ENCODE measurements around the gene SEC14L2. TPM values are rescaled to one million over a fixed set of nuclear protein-coding genes. Genes with fewer than 3 reads are reported as not detected.

Gene SEC14L2
- polyA plus RNA-seq, 1 experiment: 15.8 TPM

- peak overlapping the region; percentile 92; the same call in 1 of the 2 replicates for H3K4me3 ChIP-seq (ENCODE audit: low read depth, low read length)
Measured at GRCh38 chr22:30357650-30358215, 39.1 kb upstream of the SEC14L2 start.

DNA sequence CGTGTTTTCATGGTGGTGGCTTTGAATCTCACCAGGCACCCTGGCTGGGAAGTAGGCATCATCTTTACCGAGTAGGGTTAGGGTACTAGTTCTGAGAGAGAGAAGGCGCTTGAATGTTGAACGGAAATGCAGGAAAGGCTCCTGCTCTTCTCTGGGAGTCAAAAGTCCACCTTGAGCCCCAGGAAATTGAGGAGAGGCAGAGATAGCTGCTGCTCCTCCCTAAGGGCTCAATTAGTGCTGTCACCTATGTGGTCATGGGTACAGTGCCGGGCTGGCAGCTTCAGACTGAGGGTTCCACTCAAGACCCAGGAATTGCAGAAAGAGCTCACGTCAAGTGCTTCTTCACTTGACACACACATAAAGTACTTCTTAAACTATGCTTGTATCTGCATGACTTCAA is 38.3 kb upstream of the SEC14L2 start:
- no peak for DNase-seq (ENCODE audit: low read depth, low spot score)
- ChIA-PET CTCF (interaction anchor here (0.7 kb wide), 1 partner anchor 70 kb away, joined by 3 read pairs; no protein-coding TSS in a partner anchor), POLR2A (no interaction called here)
- H3K27me3 ChIP-seq (ENCODE audit: control insufficient read depth, insufficient read depth, low read length): no peaks in the 10 kb centered on the region
- H3K27ac ChIP-seq (ENCODE audit: low read depth, low read length): no peak overlapping the region
- H3K4me3 ChIP-seq (ENCODE audit: low read depth, low read length): no peak overlapping the region
- no peaks in the 10 kb centered on the region for H3K9me3 ChIP-seq (ENCODE audit: control insufficient read depth, insufficient read depth, low read length)
- no peak for TF ChIP-seq CTCF (IDR thresholded peaks at IDR 0.05; ENCODE audit: low read depth, low read length)

More at GRCh38 chr22:30357650-30358215, 39.1 kb upstream of the SEC14L2 start:
- DNase-seq (ENCODE audit: low read depth, low spot score): no peak
- POLR2A ChIA-PET: interaction anchor here (0.9 to 1.7 kb wide), 4 partner anchors 8 to 69 kb away, joined by 4 to 19 read pairs (median 4); partner anchors contain the start of gene CASTOR1
- no peaks in the 10 kb centered on the region for H3K9me3 ChIP-seq (ENCODE audit: control insufficient read depth, insufficient read depth, low read length)
- TF ChIP-seq CTCF (IDR thresholded peaks at IDR 0.05; ENCODE audit: low read depth, low read length): no peak
- no peak overlapping the region for H3K27ac ChIP-seq (ENCODE audit: low read depth, low read length)
- no peaks in the 10 kb centered on the region for H3K27me3 ChIP-seq (ENCODE audit: control insufficient read depth, insufficient read depth, low read length)
- CTCF ChIA-PET: no interaction called here

- H3K27me3 ChIP-seq (ENCODE audit: control insufficient read depth, insufficient read depth, low read length): no peaks in the 10 kb centered on the region
- no peak overlapping the region for H3K27ac ChIP-seq (ENCODE audit: low read depth, low read length)
- no peaks in the 10 kb centered on the region for H3K9me3 ChIP-seq (ENCODE audit: control insufficient read depth, insufficient read depth, low read length)
- DNase-seq (ENCODE audit: low read depth, low spot score): no peak
- ChIA-PET POLR2A (no interaction called here), CTCF (no interaction called here)
- no peak overlapping the region for H3K4me3 ChIP-seq (ENCODE audit: low read depth, low read length)
- TF ChIP-seq CTCF (IDR thresholded peaks at IDR 0.05; ENCODE audit: low read depth, low read length): no peak
Measured at GRCh38 chr22:30361916-30362650, 34.7 kb upstream of the SEC14L2 start.

DNA sequence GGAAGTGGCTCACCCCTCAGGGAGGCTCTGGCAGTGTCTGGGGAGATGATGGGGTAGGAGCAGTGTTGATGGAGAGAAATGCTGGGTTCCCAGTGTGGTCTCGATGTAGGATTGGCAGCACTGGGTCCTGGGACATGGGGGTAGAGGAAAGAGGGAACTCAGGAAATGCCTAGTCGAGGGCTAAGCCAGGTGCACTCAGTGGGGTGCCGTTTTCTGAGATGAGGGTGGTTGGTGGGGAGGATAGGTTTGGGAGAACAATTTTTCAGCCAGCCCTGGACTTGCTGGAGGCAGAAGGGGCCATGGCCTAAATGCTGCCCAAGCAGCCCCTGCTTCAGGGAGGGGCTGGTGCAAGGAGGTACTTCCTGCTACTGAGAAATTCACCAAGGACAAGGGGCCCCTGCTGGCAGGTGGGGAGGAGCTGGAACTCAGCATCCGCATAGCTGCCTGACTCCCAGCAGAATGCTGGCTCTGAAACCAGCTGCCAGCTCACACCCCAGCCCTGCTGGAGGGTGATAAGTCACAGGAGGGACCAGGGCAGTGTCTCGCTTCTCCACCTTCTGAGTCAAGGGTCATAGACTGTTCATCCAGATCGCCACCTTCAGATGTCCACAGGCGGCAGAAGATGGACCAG is 34.1 kb upstream of the SEC14L2 start:
- ChIA-PET POLR2A (no interaction called here), CTCF (no interaction called here)
- Histone ChIP-seq H3K27me3 (ENCODE audit: control insufficient read depth, insufficient read depth, low read length) (no peaks in the 10 kb centered on the region), H3K4me3 (ENCODE audit: low read depth, low read length) (no peak overlapping the region), H3K27ac (ENCODE audit: low read depth, low read length) (no peak overlapping the region), H3K9me3 (ENCODE audit: control insufficient read depth, insufficient read depth, low read length) (no peaks in the 10 kb centered on the region)
- DNase-seq (ENCODE audit: low read depth, low spot score): no peak
- no peak for TF ChIP-seq CTCF (IDR thresholded peaks at IDR 0.05; ENCODE audit: low read depth, low read length)

DNA sequence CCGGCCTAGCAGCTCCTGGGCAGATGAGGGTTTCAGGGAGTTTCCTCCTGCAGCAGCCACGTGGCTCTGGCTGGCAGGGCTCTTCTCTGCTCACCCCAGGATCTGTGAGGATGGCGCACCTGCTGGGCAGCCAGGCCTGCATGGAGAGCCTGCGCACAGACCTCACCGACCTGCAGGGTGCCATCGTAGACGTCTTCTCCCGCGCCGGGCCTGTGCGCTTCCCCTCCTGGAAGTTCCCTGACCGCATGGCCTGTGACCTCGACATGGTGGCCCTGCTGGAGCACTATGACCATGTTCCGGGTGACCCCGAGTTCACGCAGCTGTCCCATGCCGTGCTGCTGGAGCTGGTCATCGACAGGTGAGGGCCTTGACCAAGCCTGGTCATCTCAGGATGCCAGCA is 30.9 kb upstream of the SEC14L2 start:
- no peak for DNase-seq (ENCODE audit: low read depth, low spot score)
- Histone ChIP-seq H3K27ac (ENCODE audit: low read depth, low read length) (no peak overlapping the region), H3K27me3 (ENCODE audit: control insufficient read depth, insufficient read depth, low read length) (no peaks in the 10 kb centered on the region), H3K4me3 (ENCODE audit: low read depth, low read length) (no peak overlapping the region), H3K9me3 (ENCODE audit: control insufficient read depth, insufficient read depth, low read length) (no peaks in the 10 kb centered on the region)
- POLR2A ChIA-PET: interaction anchor here (1.4 kb wide), 1 partner anchor 9 kb away, joined by 4 read pairs; the partner anchor contains the start of genes CCDC157 and SF3A1
- no peak for TF ChIP-seq CTCF (IDR thresholded peaks at IDR 0.05; ENCODE audit: low read depth, low read length)
- CTCF ChIA-PET: interaction anchor here (1.0 kb wide), 1 partner anchor 103 kb away, joined by 3 read pairs; no protein-coding TSS in a partner anchor

All from AG04450 (cell line).